ENCODE results near the gene HOXB5. TPM values are rescaled to one million over a fixed set of nuclear protein-coding genes. Genes with fewer than 3 reads are reported as not detected.

The HOXB5 gene
- total RNA-seq, 1 donor from 2014 or later = not detected

DNA sequence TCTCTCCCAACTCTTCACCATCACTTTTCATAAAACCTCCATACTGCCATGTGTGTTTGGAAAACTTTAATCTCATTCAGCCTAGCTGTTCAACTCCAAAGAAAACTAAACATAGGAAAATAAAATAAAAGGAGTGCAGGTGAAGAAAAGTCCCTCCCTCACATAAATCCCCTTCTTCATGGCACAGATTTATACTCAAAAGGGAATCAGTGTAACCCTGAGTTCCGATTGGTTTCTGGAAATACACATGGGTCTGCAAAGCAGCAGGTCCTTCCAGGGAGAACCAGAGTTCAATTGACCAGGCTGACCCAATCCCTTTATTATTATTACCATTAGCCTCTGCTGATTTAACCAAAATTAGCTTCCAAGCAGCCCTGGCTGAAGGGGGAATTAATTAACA lies 39.8 kb downstream of the HOXB5 start:
- peaks cover 4% of the 10 kb centered on the region for H3K9me3 Mint-ChIP-seq
- H3K4me1 Mint-ChIP-seq = no peaks in the 10 kb centered on the region
- Histone ChIP-seq H2AFZ (replicated peaks) (no peak overlapping the region), H3K36me3 (no peaks in the 10 kb centered on the region), H3K27me3 (peaks cover 100% of the 10 kb centered on the region), H3K9me3 (ENCODE audit: low read depth) (no peaks in the 10 kb centered on the region), H3K4me2 (no peak overlapping the region), H3K4me1 (no peaks in the 10 kb centered on the region), H3K27ac (no peak overlapping the region), H3K9ac (no peak overlapping the region), H3K79me2 (ENCODE audit: low read depth) (no peaks in the 10 kb centered on the region), H3K4me3 (no peak overlapping the region), H4K20me1 (ENCODE audit: low read depth) (peaks cover 95% of the 10 kb centered on the region), H3F3A (ENCODE audit: low read depth) (peaks cover 11% of the 10 kb centered on the region)
- no peaks in the 10 kb centered on the region for H3K36me3 Mint-ChIP-seq
- TF ChIP-seq EZH2phosphoT487 (IDR thresholded peaks at IDR 0.05) = no peak
- no peak for TF ChIP-seq EZH2 (IDR thresholded peaks at IDR 0.05)
- TF ChIP-seq, protein P1, sequence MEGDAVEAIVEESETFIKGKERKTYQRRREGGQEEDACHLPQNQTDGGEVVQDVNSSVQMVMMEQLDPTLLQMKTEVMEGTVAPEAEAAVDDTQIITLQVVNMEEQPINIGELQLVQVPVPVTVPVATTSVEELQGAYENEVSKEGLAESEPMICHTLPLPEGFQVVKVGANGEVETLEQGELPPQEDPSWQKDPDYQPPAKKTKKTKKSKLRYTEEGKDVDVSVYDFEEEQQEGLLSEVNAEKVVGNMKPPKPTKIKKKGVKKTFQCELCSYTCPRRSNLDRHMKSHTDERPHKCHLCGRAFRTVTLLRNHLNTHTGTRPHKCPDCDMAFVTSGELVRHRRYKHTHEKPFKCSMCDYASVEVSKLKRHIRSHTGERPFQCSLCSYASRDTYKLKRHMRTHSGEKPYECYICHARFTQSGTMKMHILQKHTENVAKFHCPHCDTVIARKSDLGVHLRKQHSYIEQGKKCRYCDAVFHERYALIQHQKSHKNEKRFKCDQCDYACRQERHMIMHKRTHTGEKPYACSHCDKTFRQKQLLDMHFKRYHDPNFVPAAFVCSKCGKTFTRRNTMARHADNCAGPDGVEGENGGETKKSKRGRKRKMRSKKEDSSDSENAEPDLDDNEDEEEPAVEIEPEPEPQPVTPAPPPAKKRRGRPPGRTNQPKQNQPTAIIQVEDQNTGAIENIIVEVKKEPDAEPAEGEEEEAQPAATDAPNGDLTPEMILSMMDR (IDR thresholded peaks at IDR 0.05) = no peak
- peaks cover 92% of the 10 kb centered on the region for H3K27me3 Mint-ChIP-seq (ENCODE audit: insufficient read depth, low read depth)
- DNase-seq (ENCODE audit: low spot score) = no peak
- H3K4me3 Mint-ChIP-seq = peak overlapping the region; percentile 25
- no peak overlapping the region for H3K27ac Mint-ChIP-seq

DNA sequence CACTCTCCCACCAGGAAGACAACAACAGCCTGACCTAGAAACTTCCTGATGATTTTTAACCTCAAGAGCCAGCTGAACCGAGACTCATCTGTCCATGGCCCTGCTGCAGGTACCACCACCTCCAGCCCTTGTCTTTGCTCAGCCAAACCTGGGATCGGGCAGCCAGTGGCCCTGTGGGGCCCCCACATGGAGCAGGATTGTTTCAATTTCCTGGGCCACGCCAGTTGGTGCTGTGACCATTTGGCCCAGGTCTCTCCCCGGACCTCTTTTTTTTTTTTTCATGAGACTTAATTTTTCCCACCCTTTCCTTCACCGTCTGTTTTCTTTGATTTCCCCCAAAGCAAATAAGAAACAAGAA lies 40.4 kb downstream of the HOXB5 start:
- Histone ChIP-seq H2AFZ (replicated peaks) (no peak overlapping the region), H3K4me3 (no peak overlapping the region), H3K9me3 (ENCODE audit: low read depth) (no peaks in the 10 kb centered on the region), H3K9ac (no peak overlapping the region), H3K27me3 (peaks cover 100% of the 10 kb centered on the region), H3K27ac (no peak overlapping the region), H3K4me2 (no peak overlapping the region), H3F3A (ENCODE audit: low read depth) (peaks cover 11% of the 10 kb centered on the region), H3K36me3 (no peaks in the 10 kb centered on the region), H3K4me1 (no peaks in the 10 kb centered on the region), H3K79me2 (ENCODE audit: low read depth) (no peaks in the 10 kb centered on the region), H4K20me1 (ENCODE audit: low read depth) (peaks cover 95% of the 10 kb centered on the region)
- no peaks in the 10 kb centered on the region for H3K36me3 Mint-ChIP-seq
- H3K27ac Mint-ChIP-seq = no peak overlapping the region
- H3K4me1 Mint-ChIP-seq = no peaks in the 10 kb centered on the region
- H3K4me3 Mint-ChIP-seq = no peak overlapping the region
- peaks cover 90% of the 10 kb centered on the region for H3K27me3 Mint-ChIP-seq (ENCODE audit: insufficient read depth, low read depth)
- no peak for TF ChIP-seq EZH2phosphoT487 (IDR thresholded peaks at IDR 0.05)
- TF ChIP-seq, protein P1 (IDR thresholded peaks at IDR 0.05) = no peak
- TF ChIP-seq EZH2 (IDR thresholded peaks at IDR 0.05) = no peak
- DNase-seq (ENCODE audit: low spot score) = no peak
- H3K9me3 Mint-ChIP-seq = peaks cover 4% of the 10 kb centered on the region

DNA sequence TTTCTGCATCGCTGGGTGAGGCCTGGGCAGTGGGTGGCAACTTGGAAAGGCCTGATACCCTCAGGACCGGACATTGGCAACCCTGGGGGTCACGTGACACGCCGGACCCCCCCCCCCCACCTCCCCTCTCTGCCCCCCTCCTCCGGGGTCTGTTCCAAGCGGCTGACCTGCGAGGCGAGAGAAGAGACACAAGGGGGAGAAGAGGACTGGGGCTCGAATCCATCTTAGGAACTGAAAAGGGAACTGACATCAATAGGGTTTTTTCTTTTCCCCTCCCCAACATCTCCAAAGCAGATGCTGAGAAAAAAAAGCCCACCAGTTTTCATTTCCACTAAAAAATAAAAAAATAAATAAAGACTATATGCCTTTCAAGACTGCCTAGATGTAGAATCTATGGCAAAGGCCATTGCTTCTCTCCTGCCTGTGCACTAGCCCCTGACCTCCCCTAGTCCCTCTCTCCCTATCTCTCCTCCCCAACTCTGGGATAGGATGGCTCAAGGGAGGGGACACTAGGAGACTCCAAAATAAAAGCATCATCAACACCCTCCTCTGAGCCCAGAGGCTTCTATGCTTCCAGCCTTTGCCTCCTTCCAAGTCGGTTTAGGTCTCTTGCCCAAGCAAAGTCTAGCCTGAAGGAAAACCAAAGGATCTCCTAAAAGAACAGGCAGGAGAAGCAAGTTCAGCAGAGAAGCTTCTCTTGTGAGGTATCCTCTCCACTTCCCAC lies 41.0 kb downstream of the HOXB5 start:
- H3K4me3 ChIP-seq = no peak overlapping the region
- no peak for TF ChIP-seq EZH2phosphoT487 (IDR thresholded peaks at IDR 0.05)
- no peak for TF ChIP-seq EZH2 (IDR thresholded peaks at IDR 0.05)
- TF ChIP-seq, protein P1 (IDR thresholded peaks at IDR 0.05) = no peak
- H3K79me2 ChIP-seq (ENCODE audit: low read depth) = no peaks in the 10 kb centered on the region

More for the DNA sequence above, 41.0 kb downstream of the HOXB5 start:
- no peaks in the 10 kb centered on the region for H3K36me3 Mint-ChIP-seq
- Histone ChIP-seq H3K9ac (no peak overlapping the region), H3K27ac (no peak overlapping the region), H3K4me1 (no peaks in the 10 kb centered on the region), H3K27me3 (peaks cover 100% of the 10 kb centered on the region), H3K36me3 (no peaks in the 10 kb centered on the region), H4K20me1 (ENCODE audit: low read depth) (peaks cover 95% of the 10 kb centered on the region), H3F3A (ENCODE audit: low read depth) (peaks cover 11% of the 10 kb centered on the region), H3K9me3 (ENCODE audit: low read depth) (no peaks in the 10 kb centered on the region), H3K4me2 (no peak overlapping the region), H2AFZ (replicated peaks) (no peak overlapping the region)
- peaks cover 90% of the 10 kb centered on the region for H3K27me3 Mint-ChIP-seq (ENCODE audit: insufficient read depth, low read depth)
- peak; percentile 36 for DNase-seq (ENCODE audit: low spot score)
- H3K4me1 Mint-ChIP-seq = no peaks in the 10 kb centered on the region
- H3K4me3 Mint-ChIP-seq = no peak overlapping the region
- peaks cover 4% of the 10 kb centered on the region for H3K9me3 Mint-ChIP-seq
- H3K27ac Mint-ChIP-seq = no peak overlapping the region
